DOHH2 (cell line): ENCODE results near the gene DAD1.

Experiments
- H3F3A ChIP-seq: fragments of 200-600 bp; sonication (generic), shearing (Covaris generic); 2 replicates; pipeline ENCODE4 v1.6.0; 2016; ENCODE audit warnings: antibody characterized with exemption, mild to moderate bottlenecking; ENCODE audit not compliant: control insufficient read depth, insufficient read depth
- H3K27ac ChIP-seq: fragments of 200-600 bp; sonication (generic); 2 replicates; pipeline ENCODE4 v1.5.1; 2014; ENCODE audit warnings: low read depth, mild to moderate bottlenecking, low read length, moderate library complexity
- H3K27me3 ChIP-seq: fragments of 200-600 bp; sonication (generic); 2 replicates; pipeline ENCODE4 v1.6.1; 2014; ENCODE audit warnings: mild to moderate bottlenecking, low read length, mixed read lengths; ENCODE audit not compliant: control insufficient read depth
- H3K36me3 ChIP-seq: fragments of 200-600 bp; sonication (generic); 2 replicates; pipeline ENCODE4 v1.6.1; 2014; ENCODE audit warnings: mild to moderate bottlenecking, low read length, moderate library complexity, mixed read lengths; ENCODE audit not compliant: control insufficient read depth
- H3K4me1 ChIP-seq: fragments of 200-600 bp; sonication (generic); 2 replicates; pipeline ENCODE4 v1.6.1; 2014; ENCODE audit warnings: mild to moderate bottlenecking, low read length, mixed read lengths; ENCODE audit not compliant: control insufficient read depth
- H3K4me2 ChIP-seq: fragments of 200-600 bp; sonication (generic); 2 replicates; pipeline ENCODE4 v1.6.0; 2014; ENCODE audit warnings: mild to moderate bottlenecking, low read length, moderate library complexity
- H3K4me3 ChIP-seq: fragments of 200-600 bp; sonication (generic); 2 replicates; pipeline ENCODE4 v1.5.1; 2014; ENCODE audit warnings: mild to moderate bottlenecking, low read length, mixed read lengths
- H3K79me2 ChIP-seq: fragments of 200-600 bp; sonication (generic); 2 replicates; pipeline ENCODE4 v1.6.1; 2014; ENCODE audit warnings: mild to moderate bottlenecking, low read length, mixed read lengths; ENCODE audit not compliant: control insufficient read depth
- H3K9me2 ChIP-seq: fragments of 200-600 bp; sonication (generic); replicated peaks from 2 replicates; pipeline ENCODE4 v1.6.1; 2014; ENCODE audit warnings: mild to moderate bottlenecking, low read length, mixed read lengths; ENCODE audit not compliant: control insufficient read depth
- H3K9me3 ChIP-seq: fragments of 200-600 bp; sonication (generic); 2 replicates; pipeline ENCODE4 v1.6.1; 2014; ENCODE audit warnings: antibody characterized with exemption, low read length, mixed read lengths; ENCODE audit not compliant: control insufficient read depth, insufficient read depth
- H4K20me1 ChIP-seq: fragments of 200-600 bp; sonication (generic); 2 replicates; pipeline ENCODE4 v1.6.0; 2014; ENCODE audit warnings: low read depth, mild to moderate bottlenecking, antibody characterized with exemption, low read length, moderate library complexity; ENCODE audit not compliant: control insufficient read depth, insufficient read depth
- CTCF ChIP-seq: fragments of 200-600 bp; sonication (generic); IDR thresholded peaks from one replicate; pipeline ENCODE4 v1.5.1; 2014; ENCODE audit warnings: antibody characterized with exemption, mild to moderate bottlenecking, low read depth, low read length; ENCODE audit not compliant: poor library complexity, severe bottlenecking
- EZH2phosphoT487 ChIP-seq: fragments of 200-600 bp; sonication (generic); IDR thresholded peaks from 2 replicates; pipeline ENCODE4 v1.6.1; 2017; ENCODE audit warnings: borderline replicate concordance, mild to moderate bottlenecking, antibody characterized with exemption, low read length, moderate library complexity, mixed read lengths

The DAD1 gene

DNA sequence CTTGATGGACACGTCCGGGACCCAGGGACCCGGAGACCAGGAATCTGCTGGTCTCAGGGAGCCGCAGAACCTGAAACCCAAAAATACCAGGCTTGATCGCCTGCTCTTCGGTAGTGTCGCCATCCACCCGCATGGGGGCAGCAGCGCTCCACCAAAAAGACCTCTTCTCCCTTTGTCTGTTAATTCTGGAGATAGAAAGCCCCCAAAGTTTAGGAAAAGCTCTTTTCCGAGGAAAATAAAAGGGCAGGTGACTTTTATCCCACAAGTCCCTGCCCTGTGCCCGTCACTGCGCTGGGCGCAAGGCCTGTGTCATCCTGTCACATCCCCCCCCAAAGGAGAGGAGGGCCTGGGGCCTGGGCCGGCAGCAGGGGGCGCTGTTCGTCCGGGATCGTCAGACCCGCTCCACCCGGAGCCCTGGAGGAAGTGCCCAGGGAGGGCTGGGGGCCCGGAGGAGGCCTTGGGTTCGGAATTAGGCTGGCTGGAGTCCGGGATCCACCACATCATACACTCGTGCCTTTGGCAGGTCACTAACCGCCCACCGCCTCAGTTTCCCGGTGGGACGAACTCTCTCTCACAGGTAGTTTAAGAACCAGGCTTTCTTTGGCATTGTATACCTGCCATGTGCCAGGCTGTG is 31.9 kb downstream of the DAD1 start:
- H3K9me3 ChIP-seq, result no peaks in the 10 kb centered on the region
- H3K27me3 ChIP-seq, result no peaks in the 10 kb centered on the region
- peaks cover 38% of the 10 kb centered on the region for H3F3A ChIP-seq
- TF ChIP-seq EZH2phosphoT487, result no peak
- peak; percentile 100 for TF ChIP-seq CTCF
- peaks cover 95% of the 10 kb centered on the region for H3K4me1 ChIP-seq
- no peaks in the 10 kb centered on the region for H3K79me2 ChIP-seq
- H3K27ac ChIP-seq, result peak overlapping the region; percentile 99
- H3K9me2 ChIP-seq, result no peaks in the 10 kb centered on the region
- H3K4me2 ChIP-seq, result peak overlapping the region; percentile 94
- H3K4me3 ChIP-seq, result peak overlapping the region; percentile 77
- no peaks in the 10 kb centered on the region for H4K20me1 ChIP-seq
- H3K36me3 ChIP-seq, result peaks cover 39% of the 10 kb centered on the region

- Histone ChIP-seq H3K4me3 (peak overlapping the region; percentile 77), H3K27ac (peak overlapping the region; percentile 99), H3K9me3 (no peaks in the 10 kb centered on the region)
These were observed 32.7 kb downstream of the DAD1 start for GRCh38 chr14:22556021-22556989.

GRCh38 chr14:22555384-22556011 is 33.5 kb downstream of the DAD1 start:
- Histone ChIP-seq H3K9me2 (no peaks in the 10 kb centered on the region), H3K36me3 (peaks cover 55% of the 10 kb centered on the region), H3K27me3 (no peaks in the 10 kb centered on the region), H3K4me1 (peaks cover 95% of the 10 kb centered on the region), H3K4me3 (peak overlapping the region; percentile 66), H3K79me2 (peaks cover 2% of the 10 kb centered on the region; the same call in 1 of the 2 replicates), H4K20me1 (no peaks in the 10 kb centered on the region), H3K9me3 (no peaks in the 10 kb centered on the region), H3K27ac (peak overlapping the region; percentile 99), H3F3A (peaks cover 26% of the 10 kb centered on the region), H3K4me2 (peak overlapping the region; percentile 85)
- no peak for TF ChIP-seq EZH2phosphoT487
- no peak for TF ChIP-seq CTCF

More at GRCh38 chr14:22556021-22556989, 32.7 kb downstream of the DAD1 start:
- no peaks in the 10 kb centered on the region for H3K9me2 ChIP-seq
- H3K4me2 ChIP-seq, result peak overlapping the region; percentile 94
- no peaks in the 10 kb centered on the region for H3K27me3 ChIP-seq
- H3F3A ChIP-seq, result peaks cover 30% of the 10 kb centered on the region
- no peaks in the 10 kb centered on the region for H4K20me1 ChIP-seq
- H3K36me3 ChIP-seq, result peaks cover 47% of the 10 kb centered on the region
- H3K79me2 ChIP-seq, result no peaks in the 10 kb centered on the region
- peaks cover 95% of the 10 kb centered on the region for H3K4me1 ChIP-seq
- no peak for TF ChIP-seq CTCF
- no peak for TF ChIP-seq EZH2phosphoT487
